Neural progenitor cell (in vitro differentiated cells): ENCODE results near the gene PBX4.
"Not testable (repeated sequence)": the region's sequence is repeated elsewhere in the genome, so short reads cannot be mapped to it uniquely, and the experiment has no call there.

Source experiments
- CTCF ChIP-seq: fragments of 200-600 bp; sonication (generic); IDR thresholded peaks from 2 replicates; pipeline ENCODE4 v1.5.1; 2017; ENCODE audit warnings: antibody characterized with exemption, mild to moderate bottlenecking
- EZH2phosphoT487 ChIP-seq: fragments of 200-600 bp; sonication (generic); IDR thresholded peaks from 2 replicates; pipeline ENCODE4 v1.6.1; 2017; ENCODE audit warnings: antibody characterized with exemption

- TF ChIP-seq CTCF, EZH2phosphoT487: not testable (repeated sequence)
These were observed 19.6 kb downstream of the PBX4 start for GRCh38 chr19:19598728-19599451.
